NCI-H1048 (cell line): Measurements from ENCODE around the gene TMEM247.

ENCODE experiments used
- DNase-seq: peaks from one replicate; lab custom pipeline; 2025; lab: John Stamatoyannopoulos, UW

The TMEM247 gene

DNA sequence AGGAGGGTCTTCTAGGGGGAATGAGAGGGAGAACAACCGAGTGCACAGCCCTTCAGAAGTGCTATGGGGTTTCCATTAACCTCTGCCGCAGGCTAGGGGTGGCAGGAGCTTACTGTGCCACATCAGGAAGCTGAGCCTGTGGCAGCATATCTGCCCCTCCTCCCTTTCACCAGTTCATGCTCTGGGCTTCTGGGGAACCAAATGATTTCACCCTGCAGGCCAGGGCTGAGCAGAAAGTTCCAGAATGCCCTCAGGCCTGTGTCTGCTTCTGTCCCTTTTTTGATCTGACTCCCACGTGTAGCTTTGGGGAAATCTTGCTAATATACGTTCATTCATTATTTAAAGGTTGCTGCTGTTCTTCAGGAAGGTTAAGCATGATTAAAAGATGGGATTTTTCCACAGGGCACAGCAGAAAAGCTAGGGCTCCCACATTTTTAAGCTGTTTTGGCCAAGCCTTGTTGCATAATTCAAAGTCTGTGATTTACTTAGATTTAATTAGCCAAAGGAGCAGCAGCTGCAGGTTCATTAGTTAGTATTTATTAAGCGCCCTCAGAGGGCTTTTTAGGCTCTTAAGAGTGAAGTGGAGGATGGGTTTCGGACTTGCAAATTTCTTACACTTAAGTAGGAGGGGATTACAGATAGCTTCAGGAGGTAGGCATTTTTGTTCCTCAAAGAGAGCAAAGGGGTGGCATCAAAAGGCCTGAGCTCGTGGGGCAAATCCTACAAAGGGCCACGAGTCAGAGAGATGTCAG lies 10.2 kb downstream of the TMEM247 start:
- DNase-seq: no peak

GRCh38 chr2:46490521-46491141 lies 11.3 kb downstream of the TMEM247 start:
- DNase-seq: no peak

GRCh38 chr2:46492301-46492700 lies 12.9 kb downstream of the TMEM247 start:
- no peak for DNase-seq

GRCh38 chr2:46493241-46493970 lies 14.0 kb downstream of the TMEM247 start:
- no peak for DNase-seq

DNA sequence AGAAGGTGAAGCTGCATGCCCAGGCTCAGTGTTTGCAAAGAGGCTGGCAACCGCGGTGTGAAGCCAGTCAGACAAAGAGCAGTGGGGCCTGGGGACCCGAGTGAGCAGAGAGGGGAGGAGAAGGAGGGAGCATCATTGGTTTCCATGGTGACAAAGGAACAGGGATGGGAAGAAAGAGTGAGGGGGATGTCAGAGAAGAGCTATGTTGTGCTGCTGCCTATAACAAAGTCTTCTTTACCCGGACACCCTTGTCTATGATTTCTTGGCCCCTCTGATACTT lies 14.5 kb downstream of the TMEM247 start:
- no peak for DNase-seq

- DNase-seq: no peak
These were observed 15.2 kb downstream of the TMEM247 start for GRCh38 chr2:46494596-46494995.

- no peak for DNase-seq
These were observed 16.1 kb downstream of the TMEM247 start for GRCh38 chr2:46495231-46496030.

DNA sequence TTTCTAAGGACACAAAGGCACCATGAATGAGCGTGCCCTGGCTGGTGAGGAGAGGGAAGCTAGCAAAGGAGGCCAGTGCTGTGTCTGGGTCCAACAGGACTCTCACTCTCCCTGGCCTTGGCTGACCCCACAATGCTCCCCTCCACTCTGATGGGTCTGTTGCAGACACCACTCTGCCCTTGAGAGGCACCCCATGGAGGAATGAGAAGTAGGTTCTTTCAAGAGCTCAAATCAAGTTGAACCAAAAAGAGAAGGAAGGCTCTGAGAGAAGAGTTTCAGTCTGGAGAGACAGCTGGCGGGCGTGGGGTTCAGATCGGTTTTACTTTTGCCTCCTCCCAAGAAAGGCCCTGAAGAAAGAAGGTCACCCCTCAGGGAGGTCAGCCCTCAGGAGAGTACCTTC lies 18.4 kb downstream of the TMEM247 start:
- DNase-seq: no peak

DNA sequence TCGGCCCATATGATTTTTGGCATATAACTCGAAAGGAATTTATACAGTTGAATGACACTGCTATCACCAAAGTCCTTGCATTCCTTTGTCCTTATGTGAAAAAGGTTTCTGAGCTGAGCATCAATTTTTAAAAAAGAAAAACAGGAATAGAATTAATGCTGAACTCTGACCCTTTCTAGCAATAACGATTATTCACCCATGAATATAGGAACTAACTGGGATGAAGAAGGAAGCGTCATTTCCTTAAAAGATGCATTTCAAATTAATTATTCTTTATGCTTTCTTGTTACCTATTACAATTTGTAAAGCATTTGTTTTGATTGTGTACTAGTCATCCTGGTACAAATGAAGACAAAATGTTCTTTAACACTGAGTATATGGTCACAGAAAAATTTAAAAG lies 19.3 kb downstream of the TMEM247 start:
- DNase-seq: no peak

GRCh38 chr2:46499392-46499785 lies 20.0 kb downstream of the TMEM247 start:
- no peak for DNase-seq

DNA sequence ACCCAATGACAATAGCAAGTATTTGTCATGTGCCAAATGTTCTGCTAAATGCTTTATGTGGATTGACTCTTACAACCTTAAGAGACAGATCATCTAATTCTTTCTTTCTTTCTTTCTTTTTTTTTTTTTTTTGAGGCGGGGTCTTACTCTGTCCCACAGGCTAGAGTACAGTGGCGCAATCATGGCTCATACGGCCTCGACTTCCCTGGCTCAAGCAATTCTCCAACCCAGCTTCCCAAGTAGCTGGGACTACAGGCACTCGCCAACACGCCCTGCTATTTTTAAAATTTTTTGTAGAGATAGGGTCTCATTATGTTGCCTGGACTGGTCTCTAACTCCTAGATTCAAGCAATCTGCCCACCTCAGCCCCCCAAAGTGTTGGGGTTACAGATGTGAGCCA lies 21.4 kb downstream of the TMEM247 start:
- no peak for DNase-seq

- no peak for DNase-seq
These were observed 23.0 kb downstream of the TMEM247 start for GRCh38 chr2:46502291-46502885.

DNA sequence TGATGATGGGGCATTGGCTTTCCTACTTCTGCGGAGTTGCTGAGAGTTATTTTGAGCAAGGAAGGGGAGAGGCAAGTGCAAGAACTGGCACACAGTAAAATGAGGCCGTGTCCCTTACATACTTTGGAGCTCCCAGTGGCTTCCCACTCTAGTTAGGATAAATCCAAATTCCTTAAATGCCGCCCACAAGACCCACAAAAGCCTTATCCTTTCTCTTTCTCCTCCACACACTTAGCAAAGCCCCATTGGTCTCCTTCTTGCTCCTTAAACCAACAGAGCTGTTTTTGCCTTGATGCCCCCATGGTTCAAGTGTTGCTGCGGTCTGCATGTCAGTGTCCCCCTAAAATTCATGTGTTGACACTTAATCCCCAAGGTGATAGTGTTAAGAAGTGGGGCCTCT lies 24.3 kb downstream of the TMEM247 start:
- no peak for DNase-seq

DNA sequence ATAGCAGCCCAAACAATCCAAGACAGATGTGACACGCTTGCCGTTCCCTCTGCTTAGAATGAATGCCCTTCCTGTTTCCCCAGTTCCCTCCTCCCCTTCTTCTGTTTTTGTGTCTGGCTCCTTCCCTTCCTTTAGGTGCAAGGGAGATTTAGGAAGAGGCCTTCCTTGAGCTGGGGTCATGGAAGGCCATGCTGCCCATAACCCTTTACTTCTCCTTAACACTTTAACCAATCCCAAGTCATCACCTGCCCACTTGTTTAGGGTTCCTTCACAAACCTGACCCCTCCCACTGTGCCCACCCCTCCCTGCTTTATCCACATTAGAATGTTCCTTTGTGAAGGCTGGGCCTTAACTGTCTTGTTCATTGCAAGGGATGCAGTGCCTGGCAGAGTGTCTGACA lies 24.9 kb downstream of the TMEM247 start:
- DNase-seq: no peak

DNA sequence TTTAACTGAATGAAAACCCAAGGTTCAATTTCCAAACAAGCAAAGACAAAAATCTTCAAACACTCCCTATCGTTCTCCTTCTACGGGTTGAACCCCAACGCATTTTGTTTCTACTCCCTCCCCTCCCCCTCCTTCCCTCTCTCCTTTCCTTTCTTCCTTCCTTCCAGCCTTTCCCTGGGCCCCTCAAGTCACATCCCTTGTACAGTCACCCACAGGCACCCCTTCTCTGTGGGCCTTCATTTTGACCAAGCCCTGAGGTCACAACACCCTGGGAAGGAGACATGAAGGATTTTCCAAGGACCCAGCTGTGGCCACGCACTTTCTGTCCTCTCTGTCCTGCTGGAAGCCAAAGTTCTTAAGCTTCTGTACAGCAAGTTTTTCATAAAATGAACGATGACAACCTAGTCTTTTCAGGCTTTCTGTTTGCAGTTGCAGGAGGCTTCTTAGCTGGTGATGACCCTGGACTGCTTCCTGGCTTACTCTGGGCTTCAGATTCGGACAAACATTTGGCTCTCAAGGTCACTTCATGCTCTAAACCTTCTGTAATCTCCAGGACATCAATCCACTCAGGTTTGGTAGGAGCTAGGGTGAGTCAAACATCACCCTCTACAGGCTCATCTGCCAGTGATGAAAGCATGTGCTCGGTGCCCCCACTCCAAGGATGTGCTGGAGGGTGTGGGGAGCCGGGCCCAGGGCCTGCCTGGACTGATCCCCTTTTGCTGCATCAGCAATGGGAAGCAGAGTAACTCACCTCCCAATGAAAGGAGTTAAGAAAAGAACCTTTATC lies 25.5 kb downstream of the TMEM247 start:
- DNase-seq: no peak

DNA sequence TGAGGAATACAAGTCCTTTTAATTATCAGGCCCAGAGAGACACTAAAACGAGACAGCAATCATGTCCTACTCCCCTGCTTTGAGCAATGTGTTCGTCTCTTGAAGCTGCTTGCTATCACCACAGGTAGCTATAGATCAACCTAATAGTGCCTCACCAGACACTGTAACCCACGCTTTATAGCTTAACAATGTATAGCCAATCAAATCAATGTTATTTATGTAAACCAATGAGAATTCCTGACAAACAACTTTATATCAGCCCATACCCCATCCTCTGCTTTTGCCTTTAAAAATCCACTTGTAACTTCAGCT lies 26.1 kb downstream of the TMEM247 start:
- DNase-seq: no peak

DNA sequence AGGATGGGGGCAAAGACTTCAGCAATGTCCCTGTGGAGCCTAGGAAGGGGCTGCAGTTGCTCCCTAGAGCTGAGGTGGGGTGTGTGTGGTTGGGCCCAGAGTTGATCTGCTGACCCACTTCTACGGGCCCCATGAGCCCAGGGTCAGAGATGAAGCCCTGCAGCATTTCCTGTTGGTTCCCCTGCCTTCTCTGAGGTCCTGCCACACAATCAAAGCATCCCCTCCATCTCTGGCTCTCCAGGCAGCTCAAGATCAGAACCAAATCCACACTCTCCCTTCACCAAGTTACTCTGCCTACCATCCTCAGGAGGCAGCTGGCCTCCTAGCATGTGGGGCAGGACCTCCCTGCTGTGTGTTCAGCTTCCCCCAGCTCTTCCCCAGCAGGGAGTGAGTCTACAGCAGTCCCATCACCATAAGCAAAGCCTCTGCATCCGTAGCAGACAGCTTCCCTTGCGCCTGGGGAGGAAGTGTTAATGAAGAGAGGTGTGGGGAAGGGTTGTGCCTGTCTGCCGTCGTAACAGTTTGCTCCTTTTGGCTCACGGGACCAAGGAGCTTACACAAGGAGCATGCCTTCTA lies 26.9 kb downstream of the TMEM247 start:
- DNase-seq: no peak

DNA sequence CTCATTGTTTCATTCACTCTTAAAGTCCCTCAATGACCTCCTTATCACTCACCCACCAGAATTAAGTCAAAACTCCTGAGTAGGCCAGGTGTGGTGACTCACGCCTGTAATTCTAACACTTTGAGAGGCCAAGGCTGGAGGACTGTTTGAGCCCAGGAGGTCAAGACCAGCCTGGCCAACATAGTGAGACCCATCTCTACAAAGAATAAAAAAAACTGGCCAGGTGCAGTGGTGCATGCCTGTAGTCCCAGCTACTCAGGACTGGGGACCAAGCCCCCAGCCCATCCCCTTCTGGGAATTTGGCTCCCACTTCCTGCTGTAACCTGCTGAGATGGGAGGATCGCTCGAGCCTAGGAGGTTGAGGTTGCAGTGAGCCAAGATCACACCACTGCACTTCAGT lies 28.9 kb downstream of the TMEM247 start:
- no peak for DNase-seq

GRCh38 chr2:46508759-46509158 lies 29.4 kb downstream of the TMEM247 start:
- no peak for DNase-seq

GRCh38 chr2:46509804-46510203 lies 30.4 kb downstream of the TMEM247 start:
- no peak for DNase-seq

- DNase-seq: no peak
These were observed 31.3 kb downstream of the TMEM247 start for GRCh38 chr2:46510598-46511177.
